SJSA1 (cell line): Measurements from ENCODE around the gene ADAM15. TPM values are rescaled to one million over a fixed set of nuclear protein-coding genes. Genes with fewer than 3 reads are reported as not detected.

Experiments
- DNase-seq, 2 experiments: peaks; one replicate each; pipeline ENCODE4 v3.0.0-alpha.2; 2015 to 2020; ENCODE audit warnings: low spot score in 2 of 2, low read depth in 1 of 2
- H3K27ac ChIP-seq: fragments of 250-450 bp; sonication (Bioruptor Pico); 2 replicates; pipeline ENCODE4 v1.5.1; 2020; ENCODE audit warnings: mild to moderate bottlenecking, moderate library complexity
- H3K27me3 ChIP-seq: fragments of 250-450 bp; sonication (Bioruptor Pico); replicated peaks from 2 replicates; pipeline ENCODE4 v1.5.1; 2020; ENCODE audit warnings: mild to moderate bottlenecking, moderate library complexity
- H3K36me3 ChIP-seq: fragments of 250-450 bp; sonication (Bioruptor Pico); 2 replicates; pipeline ENCODE4 v1.5.1; 2020; ENCODE audit warnings: mild to moderate bottlenecking
- H3K4me1 ChIP-seq: fragments of 250-450 bp; sonication (Bioruptor Pico); replicated peaks from 2 replicates; pipeline ENCODE4 v1.6.1; 2021; ENCODE audit warnings: mild to moderate bottlenecking
- H3K4me3 ChIP-seq: fragments of 250-450 bp; sonication (Bioruptor Pico); 2 replicates; pipeline ENCODE4 v1.5.1; 2020; ENCODE audit warnings: mild to moderate bottlenecking
- H3K9me3 ChIP-seq: fragments of 250-450 bp; sonication (Bioruptor Pico); replicated peaks from 2 replicates; pipeline ENCODE4 v1.5.1; 2020; ENCODE audit warnings: mild to moderate bottlenecking
- total RNA-seq: library from RNA; depleted of rRNA; stranded (reverse); fragments of >200 nt; shearing (Covaris generic); gene quantifications from 2 replicates; pipeline ENCODE4 v1.2.3, GENCODE V29; 2014

The ADAM15 gene
- total RNA-seq, 1 experiment from 2014 or later, result 32.0 TPM

DNA sequence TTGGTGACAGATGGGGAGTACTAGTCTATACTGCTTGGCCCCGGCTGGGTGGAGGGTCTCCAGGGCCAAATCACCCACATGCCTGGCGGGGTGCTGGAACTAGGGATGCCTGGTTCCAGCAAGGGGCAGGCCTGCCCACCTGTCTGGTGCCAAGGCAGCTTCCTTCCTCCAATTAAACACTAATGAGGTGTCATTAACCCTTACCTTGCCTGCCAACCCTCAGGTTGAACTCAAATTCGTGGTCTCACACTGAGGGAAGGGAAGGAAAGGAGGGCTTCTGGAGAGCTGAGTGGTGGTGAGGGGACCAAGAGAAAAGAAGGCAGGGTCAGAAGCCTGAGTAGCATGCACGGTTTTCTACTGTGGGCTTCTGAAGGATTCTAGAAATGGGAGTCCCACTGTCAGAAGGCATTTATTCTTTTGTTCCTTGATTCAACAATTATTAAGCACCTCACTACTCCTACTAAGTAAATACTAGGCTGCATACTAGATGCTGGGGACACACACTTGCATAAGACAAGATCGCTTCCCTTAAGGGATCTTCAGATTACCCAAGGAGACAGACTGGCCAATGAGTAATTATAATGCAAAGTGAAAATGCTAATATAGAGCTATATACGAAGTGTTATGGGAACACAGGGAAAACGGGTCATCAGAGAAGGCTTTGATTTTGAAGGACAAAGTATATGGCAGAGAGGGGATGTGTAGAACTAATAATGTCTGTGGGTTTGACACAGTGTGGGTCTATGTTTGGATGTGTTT, 21.6 kb downstream of the ADAM15 start:
- Histone ChIP-seq H3K27me3 (peaks cover 22% of the 10 kb centered on the region), H3K36me3 (no peaks in the 10 kb centered on the region), H3K27ac (no peak overlapping the region), H3K9me3 (no peaks in the 10 kb centered on the region), H3K4me1 (peaks cover 10% of the 10 kb centered on the region), H3K4me3 (no peak overlapping the region)
- no peak for DNase-seq

DNA sequence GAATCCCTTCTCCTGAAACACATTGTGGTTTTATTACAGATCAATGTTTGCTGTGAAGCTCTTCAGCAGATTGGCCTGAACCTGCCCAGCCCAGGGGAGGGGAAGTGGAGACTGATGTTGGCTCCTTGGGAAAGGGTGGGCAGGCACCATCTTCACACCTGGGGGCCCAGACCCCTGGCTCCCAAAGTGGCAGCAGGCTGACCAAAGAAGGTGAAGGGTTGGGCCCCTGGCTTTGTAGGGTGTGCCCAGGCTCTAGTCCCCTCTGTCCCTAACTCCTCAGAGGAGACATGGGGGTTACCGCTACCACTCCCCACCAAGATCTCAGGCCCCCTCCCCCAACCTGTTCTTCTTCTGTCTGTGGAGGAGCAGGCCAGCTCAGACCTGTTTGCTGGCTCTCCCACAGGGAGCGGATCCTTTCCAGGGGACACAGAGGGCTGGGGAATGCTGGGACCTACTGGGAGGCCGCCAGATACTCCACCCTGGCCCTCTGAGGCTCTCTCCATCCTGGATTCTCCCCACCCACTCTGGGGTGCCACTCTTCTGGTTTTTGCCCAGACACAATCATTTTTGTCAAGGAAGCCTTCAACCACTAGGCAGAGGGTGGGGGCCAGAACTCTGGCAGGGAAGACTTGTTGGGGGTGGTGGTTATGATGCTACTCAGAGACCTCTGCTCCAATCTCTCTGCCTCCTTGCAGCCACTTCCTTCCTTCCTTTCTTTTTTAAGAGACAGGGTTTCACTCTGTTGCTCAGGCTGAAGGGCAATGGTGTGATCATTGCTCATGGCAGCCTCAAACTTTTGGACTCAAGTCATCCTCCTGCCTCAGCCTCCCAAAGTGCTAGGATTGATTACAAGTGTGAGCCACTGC, 22.5 kb downstream of the ADAM15 start:
- Histone ChIP-seq H3K36me3 (no peaks in the 10 kb centered on the region), H3K4me3 (no peak overlapping the region), H3K27ac (no peak overlapping the region), H3K4me1 (peaks cover 13% of the 10 kb centered on the region), H3K9me3 (no peaks in the 10 kb centered on the region), H3K27me3 (peaks cover 27% of the 10 kb centered on the region)
- no peak for DNase-seq

DNA sequence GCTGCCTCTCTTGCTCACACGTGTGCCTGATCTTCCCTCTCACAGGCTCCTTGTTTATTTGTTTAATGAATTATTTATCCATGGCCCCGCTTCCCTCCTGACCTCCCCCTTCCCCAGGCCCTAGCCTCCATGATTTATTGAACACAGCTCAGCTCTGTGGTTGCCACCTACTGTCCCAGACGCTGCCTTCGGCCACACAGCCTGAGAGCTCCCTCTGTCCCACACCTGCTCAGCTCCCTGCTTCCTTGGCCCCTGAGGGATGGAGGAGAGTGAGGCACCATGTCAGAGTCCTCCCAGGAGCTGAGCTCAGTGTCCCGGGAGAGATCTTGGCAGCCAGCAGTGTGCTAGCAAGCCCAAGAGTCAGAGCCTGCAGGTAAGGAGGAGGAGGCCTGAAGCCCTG, 24.4 kb downstream of the ADAM15 start:
- no peaks in the 10 kb centered on the region for H3K9me3 ChIP-seq
- peaks cover 46% of the 10 kb centered on the region for H3K27me3 ChIP-seq
- H3K4me3 ChIP-seq, result no peak overlapping the region
- no peak overlapping the region for H3K27ac ChIP-seq
- peaks cover 28% of the 10 kb centered on the region for H3K4me1 ChIP-seq
- DNase-seq, result no peak
- H3K36me3 ChIP-seq, result no peaks in the 10 kb centered on the region

DNA sequence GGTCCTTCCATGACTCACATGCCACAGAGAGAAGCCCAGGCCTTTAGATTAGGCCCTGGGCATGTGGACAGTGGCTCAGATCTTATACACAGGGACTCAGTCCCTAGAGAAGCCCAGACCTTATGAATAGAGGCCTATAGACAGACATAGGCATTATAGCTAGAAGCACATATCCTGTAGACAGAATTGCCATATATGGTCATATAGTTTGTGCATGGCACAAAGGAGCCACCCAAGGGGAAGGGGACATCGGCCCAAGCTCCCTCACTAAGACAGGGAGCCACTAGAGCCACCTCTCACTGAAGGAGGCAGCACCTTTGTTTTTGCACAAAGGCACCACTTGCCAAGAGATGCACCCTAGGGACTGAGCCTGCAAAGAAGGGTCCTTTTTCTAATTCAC, 25.3 kb downstream of the ADAM15 start:
- H3K27me3 ChIP-seq, result peaks cover 55% of the 10 kb centered on the region
- no peak overlapping the region for H3K4me3 ChIP-seq
- DNase-seq, result no peak
- H3K27ac ChIP-seq, result no peak overlapping the region
- peaks cover 28% of the 10 kb centered on the region for H3K4me1 ChIP-seq
- no peaks in the 10 kb centered on the region for H3K9me3 ChIP-seq
- H3K36me3 ChIP-seq, result no peaks in the 10 kb centered on the region

DNA sequence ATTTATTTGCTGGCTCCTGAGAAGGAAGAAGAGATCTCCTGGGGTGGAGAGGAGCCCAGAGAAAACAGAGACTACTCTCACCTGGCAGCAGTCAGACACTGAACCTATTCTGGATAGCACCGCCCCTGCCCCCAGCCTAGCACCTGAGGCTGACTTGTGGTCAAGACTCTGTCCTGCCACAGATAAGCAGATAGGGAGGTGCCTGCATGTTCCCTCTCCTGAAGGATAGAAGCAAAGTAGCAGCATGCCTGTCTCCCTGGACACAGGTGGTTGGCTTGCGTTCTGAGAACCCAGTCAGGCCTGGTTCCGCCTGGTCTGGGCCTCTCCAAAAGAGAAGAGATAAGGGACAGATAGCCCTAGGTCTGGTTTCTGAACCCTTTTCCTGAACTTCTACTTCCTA, 26.2 kb downstream of the ADAM15 start:
- peaks cover 35% of the 10 kb centered on the region for H3K4me1 ChIP-seq
- H3K36me3 ChIP-seq, result no peaks in the 10 kb centered on the region
- no peaks in the 10 kb centered on the region for H3K9me3 ChIP-seq
- no peak overlapping the region for H3K27ac ChIP-seq
- H3K4me3 ChIP-seq, result no peak overlapping the region
- DNase-seq, result no peak
- peaks cover 63% of the 10 kb centered on the region for H3K27me3 ChIP-seq

DNA sequence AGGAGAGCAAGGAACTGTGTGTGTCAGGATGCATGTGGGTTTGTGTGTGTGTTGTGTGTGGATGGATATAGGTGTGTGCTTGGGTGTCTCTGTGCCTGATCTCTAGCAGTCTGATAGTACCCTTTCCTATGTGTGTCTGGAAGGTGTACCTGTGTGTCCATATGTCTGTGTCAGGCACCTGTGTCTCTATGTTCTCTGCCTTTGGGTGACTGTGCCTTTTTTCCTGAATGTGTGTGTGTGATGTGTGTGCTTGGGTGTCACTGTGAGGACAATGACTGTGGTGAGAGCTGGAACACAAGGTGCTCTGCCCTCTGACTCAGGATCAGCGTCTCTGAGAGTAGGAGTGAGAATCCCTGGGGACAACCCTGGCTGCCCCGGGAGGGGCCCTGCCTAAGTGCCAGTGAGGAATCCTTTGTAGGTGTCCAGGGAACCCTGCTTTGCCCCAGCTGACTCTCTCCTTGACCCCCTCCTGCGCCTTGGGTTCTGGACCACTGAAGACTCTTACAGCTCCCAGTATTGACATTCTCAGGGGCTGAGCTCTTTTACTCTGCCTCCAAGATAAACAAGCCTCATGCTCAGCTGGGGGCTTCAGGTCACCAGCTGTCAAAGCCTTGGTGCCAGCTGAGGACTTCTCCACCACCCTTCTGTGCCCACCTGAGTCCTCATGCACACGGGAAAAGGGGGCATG, 26.8 kb downstream of the ADAM15 start:
- H3K4me3 ChIP-seq, result no peak overlapping the region
- H3K27ac ChIP-seq, result no peak overlapping the region
- no peak for DNase-seq

DNA sequence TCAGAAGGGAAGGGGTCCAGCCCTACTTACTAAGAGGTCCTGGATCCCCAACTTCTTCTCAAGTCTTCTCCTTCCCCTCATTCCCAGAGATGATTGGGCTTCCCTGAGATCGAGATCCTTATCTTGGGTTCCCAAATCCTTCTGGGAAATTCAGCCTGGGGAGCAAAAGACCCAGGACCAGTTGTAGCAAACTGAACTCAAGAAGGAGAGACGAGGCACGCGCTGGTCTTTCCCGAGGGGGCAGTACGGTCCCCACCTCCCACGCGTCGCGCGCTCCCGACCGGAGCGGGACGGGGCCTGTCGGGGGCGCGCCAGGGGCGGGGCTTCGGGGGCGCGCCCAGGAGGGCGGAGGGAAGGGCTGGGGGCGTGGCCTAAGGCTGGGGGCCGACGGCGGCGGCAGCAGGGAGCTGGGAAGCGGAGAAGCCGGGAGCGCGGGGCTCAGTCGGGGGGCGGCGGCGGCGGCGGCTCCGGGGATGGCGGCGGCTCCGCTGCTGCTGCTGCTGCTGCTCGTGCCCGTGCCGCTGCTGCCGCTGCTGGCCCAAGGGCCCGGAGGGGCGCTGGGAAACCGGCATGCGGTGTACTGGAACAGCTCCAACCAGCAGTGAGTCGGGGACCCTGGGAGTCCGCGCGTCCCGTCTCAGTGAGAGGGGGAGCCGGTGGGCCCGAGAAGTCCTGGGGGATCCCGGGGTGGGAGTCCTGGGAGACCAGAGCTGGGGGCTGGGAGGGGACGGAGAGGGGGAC, 27.5 kb downstream of the ADAM15 start, which contains the start of gene EFNA3:
TSS of gene EFNA3 (plus strand) at position 369 of the 741 bp plus-strand sequence. CDS start at position 474, 105 bp downstream.
- Histone ChIP-seq H3K4me1 (peaks cover 37% of the 10 kb centered on the region), H3K27ac (no peak within 1 kb of the TSS), H3K4me3 (peak within 1 kb of the TSS; percentile 29), H3K9me3 (no peaks in the 10 kb centered on the region), H3K36me3 (no peaks in the 10 kb centered on the region), H3K27me3 (peaks cover 68% of the 10 kb centered on the region)
- DNase-seq, result peak in 1 of 2 experiments; percentile 69

More for the DNA sequence above, 26.8 kb downstream of the ADAM15 start:
- Histone ChIP-seq H3K27me3 (peaks cover 63% of the 10 kb centered on the region), H3K9me3 (no peaks in the 10 kb centered on the region), H3K4me1 (peaks cover 37% of the 10 kb centered on the region), H3K36me3 (no peaks in the 10 kb centered on the region)

DNA sequence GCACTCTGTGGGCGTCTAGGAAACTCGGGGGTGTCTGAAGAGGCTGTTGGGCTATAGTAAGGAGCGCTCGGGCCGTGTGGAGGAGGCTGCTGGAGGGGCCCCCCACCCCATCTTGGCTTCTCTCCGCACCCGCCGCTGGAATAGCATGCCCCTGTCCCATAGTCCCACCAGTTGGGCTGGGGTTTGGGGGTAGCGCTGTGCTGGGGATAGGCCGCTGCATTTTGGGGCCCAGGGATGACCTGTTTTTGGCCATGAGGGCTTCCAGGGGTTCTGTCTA, 28.0 kb downstream of the ADAM15 start:
- Histone ChIP-seq H3K27me3 (peaks cover 72% of the 10 kb centered on the region), H3K36me3 (no peaks in the 10 kb centered on the region), H3K27ac (no peak overlapping the region), H3K4me3 (no peak overlapping the region), H3K4me1 (peaks cover 37% of the 10 kb centered on the region), H3K9me3 (no peaks in the 10 kb centered on the region)
- DNase-seq, result no peak

DNA sequence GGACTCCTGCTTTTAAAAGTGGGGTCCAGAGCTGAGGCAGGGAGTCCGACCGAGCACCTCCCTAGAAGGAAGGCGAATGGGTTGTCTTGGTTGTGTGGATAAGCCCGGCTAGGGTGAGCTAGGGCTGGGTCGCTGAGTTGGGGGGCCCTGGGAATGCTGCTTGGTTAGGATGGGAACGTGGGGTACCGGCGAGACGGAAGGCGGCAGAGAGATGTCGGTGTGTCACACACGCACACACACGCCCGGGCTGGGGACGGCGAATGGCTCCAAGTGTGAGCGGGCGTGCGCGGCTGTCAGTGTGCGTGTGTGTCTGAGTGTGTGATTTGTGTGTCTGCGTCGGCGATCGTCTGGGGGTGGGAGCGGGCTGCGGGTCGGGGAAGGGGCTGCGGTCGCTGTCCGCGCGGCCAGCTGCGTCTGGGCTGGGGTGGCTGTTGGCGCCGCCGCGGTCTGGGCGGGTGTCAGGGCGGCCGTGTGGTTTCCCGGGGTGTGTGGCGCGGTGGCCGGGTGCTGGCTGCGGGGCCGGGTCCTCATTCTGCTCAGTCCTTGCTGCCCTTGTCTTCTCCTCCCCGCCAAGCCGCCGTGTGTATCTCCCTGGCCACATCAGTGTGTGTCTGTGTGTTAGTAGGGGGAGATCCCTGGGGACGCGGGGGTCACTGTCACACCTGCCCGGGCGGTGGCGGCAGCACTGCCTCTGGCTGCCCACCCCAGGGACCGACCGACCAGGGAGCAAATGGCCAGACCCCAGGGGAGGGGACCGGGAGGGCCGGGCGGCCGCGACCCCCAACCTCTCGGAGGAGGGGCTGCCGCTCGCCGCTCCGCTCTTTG, 28.6 kb downstream of the ADAM15 start:
- H3K27me3 ChIP-seq, result peaks cover 68% of the 10 kb centered on the region
- H3K9me3 ChIP-seq, result no peaks in the 10 kb centered on the region
- H3K4me3 ChIP-seq, result no peak overlapping the region
- DNase-seq, result no peak
- H3K36me3 ChIP-seq, result no peaks in the 10 kb centered on the region
- H3K4me1 ChIP-seq, result peaks cover 42% of the 10 kb centered on the region
- H3K27ac ChIP-seq, result no peak overlapping the region

DNA sequence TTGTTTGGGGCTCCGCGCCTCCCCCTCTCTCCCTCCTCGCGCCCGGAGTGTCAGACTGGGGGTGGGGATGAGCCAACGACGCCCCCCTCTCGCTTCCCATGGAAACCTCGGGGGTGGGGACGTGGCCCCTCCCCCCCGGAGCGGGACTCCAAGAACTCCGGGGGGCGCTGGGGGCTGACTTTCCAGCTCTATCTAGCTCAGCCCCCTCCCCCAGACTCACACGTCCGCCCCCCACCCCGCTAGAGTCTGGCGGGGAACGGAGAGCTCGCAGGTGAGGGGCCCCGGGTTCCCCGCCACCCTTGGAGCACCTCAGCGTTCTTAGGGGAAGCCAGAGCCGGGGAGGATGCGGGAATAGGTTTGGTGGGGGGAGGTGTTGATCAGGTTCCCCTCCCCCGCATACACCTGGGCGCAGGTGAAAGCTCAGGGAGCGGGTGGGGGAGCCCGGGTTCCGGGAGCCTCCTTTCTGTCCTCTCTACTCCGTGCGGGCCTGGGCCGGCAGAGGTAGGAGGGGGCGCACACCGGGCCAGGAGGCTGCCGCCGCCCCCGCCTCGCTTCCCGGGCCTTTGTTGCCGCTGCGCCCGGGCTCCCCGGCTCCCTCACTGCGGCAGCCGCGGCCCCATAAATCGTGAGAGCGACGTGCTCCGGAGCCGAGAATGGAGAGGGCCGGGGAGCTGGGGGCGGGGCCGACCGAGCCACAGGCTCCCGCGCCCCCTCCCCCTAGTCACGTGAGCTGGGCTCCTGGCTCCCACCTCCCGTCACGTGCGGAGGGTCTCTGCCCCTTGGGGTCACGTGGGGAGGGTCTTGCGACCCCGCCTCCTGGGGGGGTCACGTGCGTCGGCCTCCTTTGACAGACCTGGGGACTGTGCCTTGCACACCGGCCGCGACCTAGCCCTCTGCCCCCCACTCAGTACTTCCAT, 29.5 kb downstream of the ADAM15 start:
- no peaks in the 10 kb centered on the region for H3K36me3 ChIP-seq
- H3K27me3 ChIP-seq, result peaks cover 63% of the 10 kb centered on the region
- no peak overlapping the region for H3K27ac ChIP-seq

DNA sequence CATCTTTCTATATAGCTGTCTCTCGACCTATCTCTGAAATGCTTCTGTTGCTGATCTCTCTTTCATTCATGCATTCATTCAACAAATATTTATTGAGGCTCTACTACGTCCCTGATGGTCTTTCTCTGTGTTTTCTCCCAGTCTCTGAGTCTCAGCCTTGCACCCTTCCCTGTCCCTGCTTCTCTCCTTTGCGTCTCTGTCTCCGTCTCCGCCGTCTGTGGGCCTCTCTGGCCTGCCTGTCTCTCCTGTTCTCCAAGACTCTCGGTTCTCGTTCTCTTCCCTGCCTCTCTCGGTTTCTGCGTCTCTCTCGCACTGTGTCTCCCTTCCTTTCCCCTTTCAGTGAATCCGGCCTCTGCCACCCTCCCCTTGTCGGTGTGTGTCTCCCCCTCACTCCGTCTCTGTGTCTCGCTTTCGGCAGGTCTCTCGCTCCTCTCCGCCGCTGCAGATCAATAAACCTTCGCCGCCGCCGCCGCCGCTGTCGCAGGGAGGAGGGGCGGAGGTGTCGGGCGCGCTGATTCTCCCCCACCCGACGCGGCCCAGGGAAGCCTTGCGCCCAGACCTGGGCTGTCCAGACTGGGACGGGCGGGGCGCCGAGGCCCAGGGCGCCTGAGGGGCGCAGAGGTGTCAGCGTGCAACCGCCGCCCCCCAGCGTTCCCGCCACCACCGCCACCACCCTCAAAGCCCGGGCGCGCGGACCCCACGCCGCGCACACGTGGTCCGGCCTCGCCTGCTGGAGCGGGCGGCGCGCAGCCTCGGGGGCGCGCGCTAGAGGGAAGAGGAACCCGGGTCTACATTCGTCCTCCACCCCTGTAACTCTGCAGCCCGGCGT, 30.6 kb downstream of the ADAM15 start:
- no peak for DNase-seq
- Histone ChIP-seq H3K4me3 (no peak overlapping the region), H3K27ac (no peak overlapping the region), H3K36me3 (no peaks in the 10 kb centered on the region), H3K9me3 (no peaks in the 10 kb centered on the region), H3K27me3 (peaks cover 63% of the 10 kb centered on the region), H3K4me1 (peaks cover 56% of the 10 kb centered on the region)

More for the DNA sequence above, 29.5 kb downstream of the ADAM15 start:
- H3K9me3 ChIP-seq, result no peaks in the 10 kb centered on the region
- H3K4me1 ChIP-seq, result peaks cover 45% of the 10 kb centered on the region
- H3K4me3 ChIP-seq, result no peak overlapping the region
- DNase-seq, result no peak
